ENCODE results near the gene UBE2Z.

The UBE2Z gene

GRCh38 chr17:48927978-48928745 is 20.0 kb downstream of the UBE2Z start:
- no peaks in the 10 kb centered on the region for H3K9me3 ChIP-seq (ENCODE audit: control insufficient read depth, insufficient read depth, low read depth, low read length)
- peaks cover 82 to 99% of the 10 kb centered on the region in 2 experiments for H3K36me3 ChIP-seq (ENCODE audit: control insufficient read depth in 2 of 2, insufficient read depth in 1 of 2, low read length in 2 of 2)
- H3K27ac ChIP-seq (ENCODE audit: extremely low read depth, low read depth, low read length): peak overlapping the region; percentile 35; the same call in 1 of the 2 replicates
- peaks cover 3% of the 10 kb centered on the region; the same call in 1 of the 2 replicates for H3K4me1 ChIP-seq (ENCODE audit: control insufficient read depth, insufficient read depth, low read length)
- CTCF ChIA-PET: interaction anchor here (0.7 to 1.6 kb wide), 2 partner anchors 43 to 101 kb away, joined by 3 read pairs; no protein-coding TSS in a partner anchor
- POLR2A ChIA-PET: interaction anchor here (1.5 to 3.5 kb wide), 3 partner anchors 12 to 44 kb away, joined by 4 to 14 read pairs (median 4); no protein-coding TSS in a partner anchor
- TF ChIP-seq ZNF341 (tag by site-specific recombination; IDR thresholded peaks at IDR 0.05; ENCODE audit: low read depth): 0 out of 2 replicates have a peak, but pooled peaks have one; percentile 30
- TF ChIP-seq FEZF1 (tag by site-specific recombination; IDR thresholded peaks at IDR 0.05): no peak
- H3K4me3 ChIP-seq (ENCODE audit: low read depth, low read length): no peak overlapping the region

GRCh38 chr17:48928876-48929811 is 20.9 kb downstream of the UBE2Z start:
- Histone ChIP-seq H3K27ac (ENCODE audit: extremely low read depth, low read depth, low read length) (peak overlapping the region; percentile 52), H3K9me3 (ENCODE audit: control insufficient read depth, insufficient read depth, low read depth, low read length) (no peaks in the 10 kb centered on the region), H3K36me3 (ENCODE audit: control insufficient read depth in 2 of 2, insufficient read depth in 1 of 2, low read length in 2 of 2) (peaks cover 81 to 99% of the 10 kb centered on the region in 2 experiments), H3K4me1 (ENCODE audit: control insufficient read depth, insufficient read depth, low read length) (peaks cover 3% of the 10 kb centered on the region; the same call in 1 of the 2 replicates), H3K4me3 (ENCODE audit: low read depth, low read length) (no peak overlapping the region)
- ChIA-PET POLR2A (interaction anchor here (0.9 to 3.5 kb wide), 10 partner anchors 9 to 104 kb away, joined by 3 to 22 read pairs (median 4); partner anchors contain the start of genes ATP5MC1 and SNF8), CTCF (interaction anchor here (0.6 to 1.7 kb wide), 6 partner anchors 25 to 483 kb away, joined by 3 to 9 read pairs (median 3); no protein-coding TSS in a partner anchor)
- TF ChIP-seq ZBTB49 (tag by site-specific recombination; IDR thresholded peaks at IDR 0.05; ENCODE audit: low read depth): no peak
- 0 out of 2 replicates have a peak, but pooled peaks have one; percentile 11 for TF ChIP-seq ZNF664 (tag by site-specific recombination; IDR thresholded peaks at IDR 0.05)

GRCh38 chr17:48929812-48930165 is 21.6 kb downstream of the UBE2Z start:
- TF ChIP-seq ZNF768 (tag by site-specific recombination; IDR thresholded peaks at IDR 0.05) (no peak), CTCF (tag by site-specific recombination; IDR thresholded peaks at IDR 0.05) (no peak), ZNF426 (tag by site-specific recombination; IDR thresholded peaks at IDR 0.05) (no peak), ZNF366 (tag by site-specific recombination; conservative IDR thresholded peaks at IDR 0.05) (no peak), ZBTB20 (tag by site-specific recombination; IDR thresholded peaks at IDR 0.05) (no peak), ZNF624 (tag by site-specific recombination; IDR thresholded peaks at IDR 0.05) (no peak), ZNF324 (tag by site-specific recombination; IDR thresholded peaks at IDR 0.05) (no peak)
- H3K9me3 ChIP-seq (ENCODE audit: control insufficient read depth, insufficient read depth, low read depth, low read length): no peaks in the 10 kb centered on the region
- peak overlapping the region; percentile 52 for H3K27ac ChIP-seq (ENCODE audit: extremely low read depth, low read depth, low read length)
- H3K4me3 ChIP-seq (ENCODE audit: low read depth, low read length): no peak overlapping the region
- H3K4me1 ChIP-seq (ENCODE audit: control insufficient read depth, insufficient read depth, low read length): peaks cover 3% of the 10 kb centered on the region; the same call in 1 of the 2 replicates
- H3K36me3 ChIP-seq (ENCODE audit: control insufficient read depth in 2 of 2, insufficient read depth in 1 of 2, low read length in 2 of 2): peaks cover 81 to 100% of the 10 kb centered on the region in 2 experiments
- POLR2A ChIA-PET: interaction anchor here (0.9 to 3.5 kb wide), 11 partner anchors 9 to 103 kb away, joined by 3 to 22 read pairs (median 4); partner anchors contain the start of genes ATP5MC1, IGF2BP1, SNF8 and UBE2Z
- CTCF ChIA-PET: interaction anchor here (0.6 to 1.7 kb wide), 6 partner anchors 24 to 482 kb away, joined by 3 to 9 read pairs (median 3); no protein-coding TSS in a partner anchor

All from HEK293 (cell line).